GM23338 (cell line): ENCODE results near the gene MRPS34. TPM values are rescaled to one million over a fixed set of nuclear protein-coding genes. Genes with fewer than 3 reads are reported as not detected.

Experiments
- ATAC-seq: fragments of 200-7000 bp; cut with Tn5 transposase; 3 replicates; pipeline ENCODE4 v1.9.1; 2020
- DNase-seq: peaks from one replicate; pipeline ENCODE4 v3.0.0-alpha.2; 2015; ENCODE audit warnings: low spot score
- H2AFZ ChIP-seq: fragments of 200-600 bp; sonication (generic); 2 replicates; pipeline ENCODE4 v1.8.0; 2016; ENCODE audit warnings: antibody characterized with exemption, mild to moderate bottlenecking, moderate library complexity
- H3F3A ChIP-seq: fragments of 200-600 bp; sonication (generic); replicated peaks from 2 replicates; pipeline ENCODE4 v1.8.0; 2017; ENCODE audit warnings: antibody characterized with exemption, mixed run types, low read depth
- H3K27ac ChIP-seq: fragments of 200-600 bp; sonication (generic); 2 replicates; pipeline ENCODE4 v1.6.1; 2016; ENCODE audit warnings: low read depth
- H3K27me3 ChIP-seq: fragments of 200-600 bp; sonication (generic); 2 replicates; pipeline ENCODE4 v1.8.0; 2016; ENCODE audit warnings: mild to moderate bottlenecking, mixed run types, moderate library complexity; ENCODE audit not compliant: insufficient read depth
- H3K36me3 ChIP-seq: fragments of 200-600 bp; sonication (generic); 2 replicates; pipeline ENCODE4 v1.8.0; 2016; ENCODE audit warnings: mild to moderate bottlenecking; ENCODE audit not compliant: insufficient read depth
- H3K4me1 ChIP-seq: fragments of 200-600 bp; sonication (generic); 2 replicates; pipeline ENCODE4 v1.8.0; 2016; ENCODE audit warnings: mild to moderate bottlenecking, moderate library complexity; ENCODE audit not compliant: insufficient read depth
- H3K4me2 ChIP-seq: fragments of 200-600 bp; sonication (generic); 2 replicates; pipeline ENCODE4 v1.7.1; 2017; ENCODE audit warnings: mixed run types
- H3K4me3 ChIP-seq: fragments of 200-600 bp; sonication (generic); 2 replicates; pipeline ENCODE4 v1.6.1; 2016; ENCODE audit warnings: mixed run types
- H3K79me2 ChIP-seq: fragments of 200-600 bp; sonication (generic); replicated peaks from 2 replicates; pipeline ENCODE4 v1.8.0; 2017; ENCODE audit warnings: mild to moderate bottlenecking; ENCODE audit not compliant: insufficient read depth
- H3K9me2 ChIP-seq: fragments of 200-600 bp; sonication (generic); 2 replicates; pipeline ENCODE4 v1.8.0; 2017; ENCODE audit not compliant: insufficient read depth
- H4K20me1 ChIP-seq: fragments of 200-600 bp; sonication (generic); replicated peaks from 2 replicates; pipeline ENCODE4 v1.8.0; 2017; ENCODE audit warnings: mild to moderate bottlenecking; ENCODE audit not compliant: insufficient read depth
- H3K27ac Mint-ChIP-seq: 2 replicates; pipeline ENCODE4 v1.8.0; 2020; ENCODE audit warnings: inconsistent platforms, mild to moderate bottlenecking, moderate library complexity, mixed read lengths
- H3K27me3 Mint-ChIP-seq: 3 replicates; pipeline ENCODE4 v1.8.0; 2022; ENCODE audit warnings: low read depth, mild to moderate bottlenecking, moderate library complexity, mixed read lengths, inconsistent platforms; ENCODE audit not compliant: insufficient read depth, poor library complexity
- H3K36me3 Mint-ChIP-seq: 3 replicates; pipeline ENCODE4 v1.8.0; 2021; ENCODE audit warnings: low read depth, mild to moderate bottlenecking, inconsistent platforms, moderate library complexity, mixed read lengths
- H3K4me1 Mint-ChIP-seq: 3 replicates; pipeline ENCODE4 v1.8.0; 2020; ENCODE audit warnings: mild to moderate bottlenecking, inconsistent platforms, mixed read lengths
- H3K4me3 Mint-ChIP-seq: 3 replicates; pipeline ENCODE4 v1.8.0; 2021; ENCODE audit warnings: moderate library complexity, mild to moderate bottlenecking, inconsistent platforms, mixed read lengths
- H3K9me3 Mint-ChIP-seq: 3 replicates; pipeline ENCODE4 v1.8.0; 2020; ENCODE audit warnings: moderate library complexity, mild to moderate bottlenecking, inconsistent platforms, mixed read lengths
- CREB1 ChIP-seq: fragments of 250-450 bp; sonication (Bioruptor Pico); IDR thresholded peaks from 2 replicates; pipeline ENCODE4 v1.5.0; 2020; ENCODE audit warnings: low read depth, mild to moderate bottlenecking, moderate library complexity
- ETS1 ChIP-seq: IDR thresholded peaks from 2 replicates; pipeline ENCODE4 v1.6.1; 2016; ENCODE audit warnings: antibody characterized with exemption
- EZH2 ChIP-seq: fragments of 200-600 bp; sonication (generic); IDR thresholded peaks from one replicate; pipeline ENCODE4 v1.8.0; 2017; ENCODE audit warnings: antibody characterized with exemption, mild to moderate bottlenecking, low read depth; ENCODE audit not compliant: unreplicated experiment
- EZH2phosphoT487 ChIP-seq: fragments of 200-600 bp; sonication (generic); IDR thresholded peaks from one replicate; pipeline ENCODE4 v1.8.1; 2018; ENCODE audit warnings: antibody characterized with exemption; ENCODE audit not compliant: unreplicated experiment
- JUNB ChIP-seq: IDR thresholded peaks from one replicate; pipeline ENCODE4 v1.6.1; 2016; ENCODE audit warnings: antibody characterized with exemption; ENCODE audit not compliant: unreplicated experiment
- NANOG ChIP-seq: IDR thresholded peaks from 2 replicates; pipeline ENCODE4 v1.6.1; 2016; ENCODE audit warnings: antibody characterized with exemption, borderline replicate concordance
- POLR2AphosphoS5 ChIP-seq: IDR thresholded peaks from 2 replicates; pipeline ENCODE4 v1.6.1; 2016; ENCODE audit warnings: antibody characterized with exemption, low read depth
- STAT1 ChIP-seq: IDR thresholded peaks from one replicate; pipeline ENCODE4 v1.6.1; 2016; ENCODE audit warnings: antibody characterized with exemption; ENCODE audit not compliant: unreplicated experiment
- ZNF114 ChIP-seq: fragments of 250-450 bp; sonication (Bioruptor Pico); IDR thresholded peaks from 2 replicates; pipeline ENCODE4 v1.5.0; 2020; ENCODE audit warnings: mild to moderate bottlenecking, moderate library complexity
- ZNF331 ChIP-seq: fragments of 250-450 bp; sonication (Bioruptor Pico); IDR thresholded peaks from 2 replicates; pipeline ENCODE4 v1.5.0; 2020; ENCODE audit warnings: low read depth, mild to moderate bottlenecking, moderate library complexity
- polyA plus RNA-seq: library from polyadenylated mRNA; unstranded; fragments of >200 nt; fragmentation: Nextera tagmentation; extraction: Ambion mirVana; gene quantifications from 2 replicates; pipeline ENCODE4 v1.2.1, GENCODE V29; 2016
- total RNA-seq: library from RNA; depleted of rRNA; stranded (reverse); fragments of >200 nt; shearing (Covaris generic); gene quantifications from 2 replicates; pipeline ENCODE4 v1.2.3, GENCODE V29; 2014
- TF ChIP-seq, protein P1 (sequence below): fragments of 250-450 bp; sonication (Bioruptor Pico); IDR thresholded peaks from 2 replicates; pipeline ENCODE4 v1.5.0; 2020; ENCODE audit warnings: mild to moderate bottlenecking, moderate library complexity
- TF ChIP-seq, protein P2 (sequence below), 2 experiments: fragments of 200-600 bp in 1 of 2; sonication (generic) in 1 of 2; conservative IDR thresholded peaks; 2 replicates each; pipeline versions ENCODE4 v1.5.1 to v1.6.1; 2016 to 2017; ENCODE audit warnings: antibody characterized with exemption in 2 of 2, low read depth in 2 of 2, mild to moderate bottlenecking in 2 of 2, moderate library complexity in 1 of 2

The MRPS34 gene
- total and polyA plus RNA-seq, 2 experiments from 2014 or later: 248 to 391 TPM

- Histone ChIP-seq H3F3A (peaks cover 14% of the 10 kb centered on the region; the same call in 1 of the 2 replicates), H3K4me1 (peaks cover 4% of the 10 kb centered on the region), H3K4me2 (no peak overlapping the region), H2AFZ (no peak overlapping the region), H4K20me1 (no peaks in the 10 kb centered on the region; the same call in 1 of the 2 replicates), H3K9me2 (no peaks in the 10 kb centered on the region), H3K4me3 (no peak overlapping the region), H3K79me2 (peaks cover 1% of the 10 kb centered on the region), H3K36me3 (no peaks in the 10 kb centered on the region), H3K27ac (no peak overlapping the region), H3K27me3 (no peaks in the 10 kb centered on the region)
- DNase-seq (no peak), ATAC-seq (no peak)
- peaks cover 2% of the 10 kb centered on the region; the same call in 1 of the 3 replicates for H3K9me3 Mint-ChIP-seq
- H3K4me1 Mint-ChIP-seq: peaks cover 7% of the 10 kb centered on the region
- no peak overlapping the region for H3K4me3 Mint-ChIP-seq
- H3K36me3 Mint-ChIP-seq: peaks cover 21% of the 10 kb centered on the region
- H3K27ac Mint-ChIP-seq: no peak overlapping the region
- peaks cover 22% of the 10 kb centered on the region for H3K27me3 Mint-ChIP-seq
- no peak for TF ChIP-seq STAT1
- TF ChIP-seq JUNB: no peak
Observed at GRCh38 chr16:1767116-1767994, 5.6 kb downstream of the MRPS34 start.

GRCh38 chr16:1766701-1767100, 6.2 kb downstream of the MRPS34 start:
- peaks cover 8% of the 10 kb centered on the region; the same call in 1 of the 2 replicates for H3F3A ChIP-seq
- H4K20me1 ChIP-seq: no peaks in the 10 kb centered on the region; the same call in 1 of the 2 replicates
- no peak overlapping the region for H2AFZ ChIP-seq
- H3K4me1 ChIP-seq: peaks cover 4% of the 10 kb centered on the region
- no peak overlapping the region for H3K4me2 ChIP-seq
- no peak overlapping the region for H3K4me3 Mint-ChIP-seq
- no peaks in the 10 kb centered on the region for H3K9me2 ChIP-seq
- no peak overlapping the region for H3K27ac ChIP-seq
- no peaks in the 10 kb centered on the region for H3K79me2 ChIP-seq
- no peaks in the 10 kb centered on the region for H3K36me3 ChIP-seq
- H3K27me3 ChIP-seq: no peaks in the 10 kb centered on the region
- ATAC-seq (no peak), DNase-seq (no peak)
- no peak overlapping the region for H3K4me3 ChIP-seq
- no peak overlapping the region for H3K27ac Mint-ChIP-seq
- peaks cover 16% of the 10 kb centered on the region for H3K27me3 Mint-ChIP-seq
- peaks cover 5% of the 10 kb centered on the region for H3K4me1 Mint-ChIP-seq
- H3K9me3 Mint-ChIP-seq: no peaks in the 10 kb centered on the region
- H3K36me3 Mint-ChIP-seq: peaks cover 15% of the 10 kb centered on the region; the same call in 2 of the 3 replicates
- TF ChIP-seq EZH2: no peak
- no peak for TF ChIP-seq JUNB
- no peak for TF ChIP-seq POLR2AphosphoS5
- TF ChIP-seq, protein P1, sequence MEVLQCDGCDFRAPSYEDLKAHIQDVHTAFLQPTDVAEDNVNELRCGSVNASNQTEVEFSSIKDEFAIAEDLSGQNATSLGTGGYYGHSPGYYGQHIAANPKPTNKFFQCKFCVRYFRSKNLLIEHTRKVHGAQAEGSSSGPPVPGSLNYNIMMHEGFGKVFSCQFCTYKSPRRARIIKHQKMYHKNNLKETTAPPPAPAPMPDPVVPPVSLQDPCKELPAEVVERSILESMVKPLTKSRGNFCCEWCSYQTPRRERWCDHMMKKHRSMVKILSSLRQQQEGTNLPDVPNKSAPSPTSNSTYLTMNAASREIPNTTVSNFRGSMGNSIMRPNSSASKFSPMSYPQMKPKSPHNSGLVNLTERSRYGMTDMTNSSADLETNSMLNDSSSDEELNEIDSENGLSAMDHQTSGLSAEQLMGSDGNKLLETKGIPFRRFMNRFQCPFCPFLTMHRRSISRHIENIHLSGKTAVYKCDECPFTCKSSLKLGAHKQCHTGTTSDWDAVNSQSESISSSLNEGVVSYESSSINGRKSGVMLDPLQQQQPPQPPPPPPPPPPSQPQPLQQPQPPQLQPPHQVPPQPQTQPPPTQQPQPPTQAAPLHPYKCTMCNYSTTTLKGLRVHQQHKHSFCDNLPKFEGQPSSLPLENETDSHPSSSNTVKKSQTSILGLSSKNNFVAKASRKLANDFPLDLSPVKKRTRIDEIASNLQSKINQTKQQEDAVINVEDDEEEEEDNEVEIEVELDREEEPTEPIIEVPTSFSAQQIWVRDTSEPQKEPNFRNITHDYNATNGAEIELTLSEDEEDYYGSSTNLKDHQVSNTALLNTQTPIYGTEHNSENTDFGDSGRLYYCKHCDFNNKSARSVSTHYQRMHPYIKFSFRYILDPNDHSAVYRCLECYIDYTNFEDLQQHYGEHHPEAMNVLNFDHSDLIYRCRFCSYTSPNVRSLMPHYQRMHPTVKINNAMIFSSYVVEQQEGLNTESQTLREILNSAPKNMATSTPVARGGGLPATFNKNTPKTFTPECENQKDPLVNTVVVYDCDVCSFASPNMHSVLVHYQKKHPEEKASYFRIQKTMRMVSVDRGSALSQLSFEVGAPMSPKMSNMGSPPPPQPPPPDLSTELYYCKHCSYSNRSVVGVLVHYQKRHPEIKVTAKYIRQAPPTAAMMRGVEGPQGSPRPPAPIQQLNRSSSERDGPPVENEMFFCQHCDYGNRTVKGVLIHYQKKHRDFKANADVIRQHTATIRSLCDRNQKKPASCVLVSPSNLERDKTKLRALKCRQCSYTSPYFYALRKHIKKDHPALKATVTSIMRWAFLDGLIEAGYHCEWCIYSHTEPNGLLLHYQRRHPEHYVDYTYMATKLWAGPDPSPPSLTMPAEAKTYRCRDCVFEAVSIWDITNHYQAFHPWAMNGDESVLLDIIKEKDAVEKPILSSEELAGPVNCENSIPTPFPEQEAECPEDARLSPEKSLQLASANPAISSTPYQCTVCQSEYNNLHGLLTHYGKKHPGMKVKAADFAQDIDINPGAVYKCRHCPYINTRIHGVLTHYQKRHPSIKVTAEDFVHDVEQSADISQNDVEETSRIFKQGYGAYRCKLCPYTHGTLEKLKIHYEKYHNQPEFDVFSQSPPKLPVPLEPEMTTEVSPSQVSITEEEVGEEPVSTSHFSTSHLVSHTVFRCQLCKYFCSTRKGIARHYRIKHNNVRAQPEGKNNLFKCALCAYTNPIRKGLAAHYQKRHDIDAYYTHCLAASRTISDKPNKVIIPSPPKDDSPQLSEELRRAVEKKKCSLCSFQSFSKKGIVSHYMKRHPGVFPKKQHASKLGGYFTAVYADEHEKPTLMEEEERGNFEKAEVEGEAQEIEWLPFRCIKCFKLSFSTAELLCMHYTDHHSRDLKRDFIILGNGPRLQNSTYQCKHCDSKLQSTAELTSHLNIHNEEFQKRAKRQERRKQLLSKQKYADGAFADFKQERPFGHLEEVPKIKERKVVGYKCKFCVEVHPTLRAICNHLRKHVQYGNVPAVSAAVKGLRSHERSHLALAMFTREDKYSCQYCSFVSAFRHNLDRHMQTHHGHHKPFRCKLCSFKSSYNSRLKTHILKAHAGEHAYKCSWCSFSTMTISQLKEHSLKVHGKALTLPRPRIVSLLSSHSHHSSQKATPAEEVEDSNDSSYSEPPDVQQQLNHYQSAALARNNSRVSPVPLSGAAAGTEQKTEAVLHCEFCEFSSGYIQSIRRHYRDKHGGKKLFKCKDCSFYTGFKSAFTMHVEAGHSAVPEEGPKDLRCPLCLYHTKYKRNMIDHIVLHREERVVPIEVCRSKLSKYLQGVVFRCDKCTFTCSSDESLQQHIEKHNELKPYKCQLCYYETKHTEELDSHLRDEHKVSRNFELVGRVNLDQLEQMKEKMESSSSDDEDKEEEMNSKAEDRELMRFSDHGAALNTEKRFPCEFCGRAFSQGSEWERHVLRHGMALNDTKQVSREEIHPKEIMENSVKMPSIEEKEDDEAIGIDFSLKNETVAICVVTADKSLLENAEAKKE (CRISPR knock-in tag): no peak
- no peak for TF ChIP-seq ZNF114 (CRISPR knock-in tag)
- TF ChIP-seq EZH2phosphoT487: no peak
- no peak for TF ChIP-seq ETS1
- no peak for TF ChIP-seq CREB1 (CRISPR knock-in tag)
- no peak for TF ChIP-seq NANOG
- no peak for TF ChIP-seq ZNF331 (CRISPR knock-in tag)
- TF ChIP-seq, protein P2, sequence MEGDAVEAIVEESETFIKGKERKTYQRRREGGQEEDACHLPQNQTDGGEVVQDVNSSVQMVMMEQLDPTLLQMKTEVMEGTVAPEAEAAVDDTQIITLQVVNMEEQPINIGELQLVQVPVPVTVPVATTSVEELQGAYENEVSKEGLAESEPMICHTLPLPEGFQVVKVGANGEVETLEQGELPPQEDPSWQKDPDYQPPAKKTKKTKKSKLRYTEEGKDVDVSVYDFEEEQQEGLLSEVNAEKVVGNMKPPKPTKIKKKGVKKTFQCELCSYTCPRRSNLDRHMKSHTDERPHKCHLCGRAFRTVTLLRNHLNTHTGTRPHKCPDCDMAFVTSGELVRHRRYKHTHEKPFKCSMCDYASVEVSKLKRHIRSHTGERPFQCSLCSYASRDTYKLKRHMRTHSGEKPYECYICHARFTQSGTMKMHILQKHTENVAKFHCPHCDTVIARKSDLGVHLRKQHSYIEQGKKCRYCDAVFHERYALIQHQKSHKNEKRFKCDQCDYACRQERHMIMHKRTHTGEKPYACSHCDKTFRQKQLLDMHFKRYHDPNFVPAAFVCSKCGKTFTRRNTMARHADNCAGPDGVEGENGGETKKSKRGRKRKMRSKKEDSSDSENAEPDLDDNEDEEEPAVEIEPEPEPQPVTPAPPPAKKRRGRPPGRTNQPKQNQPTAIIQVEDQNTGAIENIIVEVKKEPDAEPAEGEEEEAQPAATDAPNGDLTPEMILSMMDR (conservative IDR thresholded peaks at IDR 0.05; ENCODE audit: low read depth in 2 of 2): no peak
- no peak for TF ChIP-seq STAT1
